ES-I3 (cell line): Measurements from ENCODE around the gene COLEC12.
"Not testable (repeated sequence)": the region's sequence is repeated elsewhere in the genome, so short reads cannot be mapped to it uniquely, and the experiment has no call there.

Experiments
- H3K36me3 ChIP-seq: 2 replicates; pipeline ENCODE4 v1.6.1; 2013; ENCODE audit warnings: mild to moderate bottlenecking, low read length, control low read depth, moderate library complexity; ENCODE audit not compliant: insufficient read depth
- H3K4me1 ChIP-seq: 2 replicates; pipeline ENCODE4 v1.6.1; 2013; ENCODE audit warnings: mild to moderate bottlenecking, control low read depth, low read length; ENCODE audit not compliant: insufficient read depth
- H3K9ac ChIP-seq: 2 replicates; pipeline ENCODE4 v1.6.1; 2013; ENCODE audit warnings: low read depth, mild to moderate bottlenecking, low read length, moderate library complexity
- H3K9me3 ChIP-seq: 2 replicates; pipeline ENCODE4 v1.6.1; 2013; ENCODE audit warnings: mild to moderate bottlenecking, low read length, moderate library complexity; ENCODE audit not compliant: control insufficient read depth, insufficient read depth

COLEC12 gene

GRCh38 chr18:303607-304006 lies 196.9 kb downstream of the COLEC12 start:
- Histone ChIP-seq H3K9me3 (no peaks in the 10 kb centered on the region), H3K9ac (no peak overlapping the region), H3K36me3 (no peaks in the 10 kb centered on the region), H3K4me1 (peaks cover 7% of the 10 kb centered on the region; the same call in 1 of the 2 replicates)

GRCh38 chr18:303011-303410 lies 197.5 kb downstream of the COLEC12 start:
- Histone ChIP-seq H3K9me3 (no peaks in the 10 kb centered on the region), H3K9ac (no peak overlapping the region), H3K4me1 (peaks cover 7% of the 10 kb centered on the region; the same call in 1 of the 2 replicates), H3K36me3 (no peaks in the 10 kb centered on the region)

- H3K9me3 ChIP-seq, result no peaks in the 10 kb centered on the region
- no peaks in the 10 kb centered on the region for H3K36me3 ChIP-seq
- H3K9ac ChIP-seq, result no peak overlapping the region
- peaks cover 7% of the 10 kb centered on the region; the same call in 1 of the 2 replicates for H3K4me1 ChIP-seq
Measured at GRCh38 chr18:302097-302496, 198.4 kb downstream of the COLEC12 start.

- no peaks in the 10 kb centered on the region for H3K4me1 ChIP-seq
- no peaks in the 10 kb centered on the region for H3K9me3 ChIP-seq
- H3K36me3 ChIP-seq, result no peaks in the 10 kb centered on the region
- H3K9ac ChIP-seq, result no peak overlapping the region
Measured at GRCh38 chr18:297936-298335, 202.6 kb downstream of the COLEC12 start.

GRCh38 chr18:295756-296490 lies 204.6 kb downstream of the COLEC12 start:
- Histone ChIP-seq H3K4me1 (no peaks in the 10 kb centered on the region), H3K9me3 (no peaks in the 10 kb centered on the region), H3K36me3 (no peaks in the 10 kb centered on the region), H3K9ac (no peak overlapping the region)

GRCh38 chr18:294566-294965 lies 205.9 kb downstream of the COLEC12 start:
- Histone ChIP-seq H3K9ac (no peak overlapping the region), H3K9me3 (no peaks in the 10 kb centered on the region; the same call in 1 of the 2 replicates), H3K36me3 (no peaks in the 10 kb centered on the region), H3K4me1 (no peaks in the 10 kb centered on the region)

GRCh38 chr18:293536-293935 lies 207.0 kb downstream of the COLEC12 start:
- Histone ChIP-seq H3K9me3 (no peaks in the 10 kb centered on the region; the same call in 1 of the 2 replicates), H3K4me1 (no peaks in the 10 kb centered on the region), H3K36me3 (no peaks in the 10 kb centered on the region), H3K9ac (no peak overlapping the region)

- Histone ChIP-seq H3K9me3 (no peaks in the 10 kb centered on the region; the same call in 1 of the 2 replicates), H3K36me3 (no peaks in the 10 kb centered on the region), H3K4me1 (no peaks in the 10 kb centered on the region), H3K9ac (no peak overlapping the region)
Measured at GRCh38 chr18:292271-292670, 208.2 kb downstream of the COLEC12 start.

GRCh38 chr18:289970-290369 lies 210.5 kb downstream of the COLEC12 start:
- H3K9me3 ChIP-seq, H3K36me3 ChIP-seq, H3K9ac ChIP-seq, H3K4me1 ChIP-seq: not testable (repeated sequence)

- Histone ChIP-seq H3K9ac (no peak overlapping the region), H3K4me1 (no peaks in the 10 kb centered on the region), H3K36me3 (no peaks in the 10 kb centered on the region), H3K9me3 (no peaks in the 10 kb centered on the region; the same call in 1 of the 2 replicates)
Measured at GRCh38 chr18:289026-289425, 211.5 kb downstream of the COLEC12 start.

GRCh38 chr18:286515-287310 lies 213.8 kb downstream of the COLEC12 start:
- no peaks in the 10 kb centered on the region; the same call in 1 of the 2 replicates for H3K9me3 ChIP-seq
- no peaks in the 10 kb centered on the region for H3K4me1 ChIP-seq
- H3K9ac ChIP-seq, result no peak overlapping the region
- no peaks in the 10 kb centered on the region for H3K36me3 ChIP-seq

- H3K4me1 ChIP-seq, result no peaks in the 10 kb centered on the region
- H3K36me3 ChIP-seq, result no peaks in the 10 kb centered on the region
- H3K9me3 ChIP-seq, result no peaks in the 10 kb centered on the region; the same call in 1 of the 2 replicates
- H3K9ac ChIP-seq, result no peak overlapping the region
Measured at GRCh38 chr18:285817-286216, 214.7 kb downstream of the COLEC12 start.

GRCh38 chr18:275486-275885 lies 225.0 kb downstream of the COLEC12 start:
- H3K4me1 ChIP-seq, result peaks cover 10% of the 10 kb centered on the region; the same call in 1 of the 2 replicates
- H3K36me3 ChIP-seq, result no peaks in the 10 kb centered on the region
- H3K9ac ChIP-seq, result no peak overlapping the region
- H3K9me3 ChIP-seq, result no peaks in the 10 kb centered on the region

GRCh38 chr18:274313-274712 lies 226.2 kb downstream of the COLEC12 start:
- Histone ChIP-seq H3K9me3 (no peaks in the 10 kb centered on the region), H3K9ac (no peak overlapping the region), H3K36me3 (no peaks in the 10 kb centered on the region), H3K4me1 (peaks cover 17% of the 10 kb centered on the region; the same call in 1 of the 2 replicates)

- no peak overlapping the region for H3K9ac ChIP-seq
- no peaks in the 10 kb centered on the region for H3K36me3 ChIP-seq
- no peaks in the 10 kb centered on the region for H3K9me3 ChIP-seq
- peaks cover 17% of the 10 kb centered on the region; the same call in 1 of the 2 replicates for H3K4me1 ChIP-seq
Measured at GRCh38 chr18:273525-273924, 227.0 kb downstream of the COLEC12 start.
